H1 (cell line): ENCODE measurements around the gene TEN1.

Experiments
- CTCF ChIP-seq, 3 experiments: IDR thresholded peaks; 1 replicate in 2 of 3; 2 replicates in 1 of 3; pipeline versions ENCODE4 v1.5.1 to v1.6.1; 2011; ENCODE audit warnings: low read length in 3 of 3, mild to moderate bottlenecking in 3 of 3, inconsistent platforms in 2 of 3, low read depth in 1 of 3, moderate library complexity in 1 of 3; ENCODE audit not compliant: insufficient read depth in 1 of 3; ENCODE audit errors: control extremely low read depth in 1 of 3
- EP300 ChIP-seq, 2 experiments: IDR thresholded peaks; 1 replicate in 1 of 2; 2 replicates in 1 of 2; pipeline ENCODE4 v1.6.1; 2011 to 2012; ENCODE audit warnings: low read depth in 2 of 2, low read length in 2 of 2, mild to moderate bottlenecking in 2 of 2, borderline replicate concordance in 1 of 2, inconsistent platforms in 1 of 2, moderate library complexity in 1 of 2

- TF ChIP-seq CTCF (IDR thresholded peaks at IDR 0.05; ENCODE audit: control extremely low read depth in 1 of 3, insufficient read depth in 1 of 3, low read depth in 1 of 3, low read length in 3 of 3), result no peak
- no peak for TF ChIP-seq EP300 (IDR thresholded peaks at IDR 0.05; ENCODE audit: borderline replicate concordance in 1 of 2, low read depth in 2 of 2, low read length in 2 of 2)
These were observed 32.9 kb downstream of the TEN1 start for GRCh38 chr17:76011951-76012350.
